PC-3 (cell line): ENCODE results near the gene ADORA2A. TPM values are rescaled to one million over a fixed set of nuclear protein-coding genes. Genes with fewer than 3 reads are reported as not detected.

Experiments
- ATAC-seq: fragments of 200-7000 bp; cut with Tn5 transposase; 2 replicates; pipeline ENCODE4 v1.9.1; 2020; ENCODE audit warnings: mild to moderate bottlenecking, moderate library complexity
- BruUV-seq: library from RNA; stranded (reverse); fragments of 400-500 nt; replicated peaks from 2 replicates; lab custom pipeline; 2021; lab: Mats Ljungman, UMichigan
- CTCF ChIA-PET: fragments of 300-600 bp; sonication (Branson Sonifier 250); formaldehyde crosslinking; loops from one replicate; lab custom pipeline; 2022; ENCODE audit warnings: antibody characterized with exemption; lab: Charles Lee
- POLR2A ChIA-PET: fragments of 300-600 bp; sonication (Branson Sonifier 250); formaldehyde crosslinking; loops from one replicate; lab custom pipeline; 2022; ENCODE audit warnings: antibody characterized with exemption; ENCODE audit not compliant: unreplicated experiment; lab: Charles Lee
- DNase-seq: peaks from one replicate; pipeline ENCODE4 v3.0.0-alpha.2; 2015
- H2AFZ ChIP-seq: fragments of 300-600 bp; sonication (generic); 2 replicates; pipeline ENCODE4 v1.6.0; 2016; ENCODE audit warnings: antibody characterized with exemption, low read length
- H3F3A ChIP-seq: fragments of 300-600 bp; sonication (generic); one replicate; pipeline ENCODE4 v1.6.0; 2017; ENCODE audit warnings: antibody characterized with exemption, low read length, control low read depth, mild to moderate bottlenecking; ENCODE audit not compliant: unreplicated experiment
- H3K27ac ChIP-seq: fragments of 300-600 bp; sonication (generic); 2 replicates; pipeline ENCODE4 v1.5.1; 2016; ENCODE audit warnings: mild to moderate bottlenecking, low read length
- H3K27me3 ChIP-seq: fragments of 300-600 bp; sonication (generic); 2 replicates; pipeline ENCODE4 v1.6.1; 2016; ENCODE audit warnings: low read length, mixed read lengths
- H3K36me3 ChIP-seq: fragments of 300-600 bp; sonication (generic); 2 replicates; pipeline ENCODE4 v1.6.1; 2016; ENCODE audit warnings: low read depth, mixed run types, low read length, mixed read lengths
- H3K4me1 ChIP-seq: fragments of 300-600 bp; sonication (generic); 2 replicates; pipeline ENCODE4 v1.5.1; 2016; ENCODE audit warnings: low read length; ENCODE audit not compliant: insufficient read depth
- H3K4me2 ChIP-seq: fragments of 300-600 bp; sonication (generic); 2 replicates; pipeline ENCODE4 v1.6.0; 2016; ENCODE audit warnings: low read length
- H3K4me3 ChIP-seq: fragments of 300-600 bp; sonication (generic); 2 replicates; pipeline ENCODE4 v1.5.1; 2016; ENCODE audit warnings: mild to moderate bottlenecking, low read length, mixed read lengths
- H3K79me2 ChIP-seq: fragments of 300-600 bp; sonication (generic); 2 replicates; pipeline ENCODE4 v1.6.1; 2017; ENCODE audit warnings: low read length, mixed read lengths
- H3K9ac ChIP-seq: fragments of 300-600 bp; sonication (generic); 2 replicates; pipeline ENCODE4 v1.6.0; 2016; ENCODE audit warnings: mild to moderate bottlenecking, low read length
- H3K9me2 ChIP-seq: fragments of 300-600 bp; sonication (generic); replicated peaks from 2 replicates; pipeline ENCODE4 v1.6.1; 2016; ENCODE audit warnings: mixed run types, low read length, mixed read lengths
- H3K9me3 ChIP-seq: fragments of 300-600 bp; sonication (generic); 2 replicates; pipeline ENCODE4 v1.6.1; 2016; ENCODE audit warnings: low read length, mixed read lengths
- H4K20me1 ChIP-seq: fragments of 300-600 bp; sonication (generic); 2 replicates; pipeline ENCODE4 v1.6.1; 2016; ENCODE audit warnings: low read length, mixed read lengths
- EZH2 ChIP-seq: fragments of 300-600 bp; sonication (generic); IDR thresholded peaks from one replicate; pipeline ENCODE4 v1.6.1; 2017; ENCODE audit warnings: antibody characterized with exemption, mild to moderate bottlenecking, low read length; ENCODE audit not compliant: unreplicated experiment
- EZH2phosphoT487 ChIP-seq: fragments of 300-600 bp; sonication (generic); IDR thresholded peaks from 2 replicates; pipeline ENCODE4 v1.6.1; 2018; ENCODE audit warnings: mild to moderate bottlenecking, antibody characterized with exemption, low read length, borderline replicate concordance
- intact Hi-C: fragments of 100-400 bp; cut with micrococcal nuclease; formaldehyde crosslinking; loops from 2 replicates; pipeline ENCODE4 v1.9.0; 2023
- total RNA-seq: library from RNA; depleted of rRNA; stranded (reverse); fragments of >200 nt; gene quantifications from 2 replicates; pipeline ENCODE4 v1.2.3, GENCODE V29; 2014
- TF ChIP-seq, protein P1 (sequence below): fragments of 300-600 bp; sonication (generic); conservative IDR thresholded peaks from 2 replicates; pipeline ENCODE4 v1.5.1; 2017; ENCODE audit warnings: antibody characterized with exemption, low read depth, mild to moderate bottlenecking, low read length

Gene ADORA2A
- total RNA-seq, 1 experiment from 2014 or later, result 1.7 TPM

DNA sequence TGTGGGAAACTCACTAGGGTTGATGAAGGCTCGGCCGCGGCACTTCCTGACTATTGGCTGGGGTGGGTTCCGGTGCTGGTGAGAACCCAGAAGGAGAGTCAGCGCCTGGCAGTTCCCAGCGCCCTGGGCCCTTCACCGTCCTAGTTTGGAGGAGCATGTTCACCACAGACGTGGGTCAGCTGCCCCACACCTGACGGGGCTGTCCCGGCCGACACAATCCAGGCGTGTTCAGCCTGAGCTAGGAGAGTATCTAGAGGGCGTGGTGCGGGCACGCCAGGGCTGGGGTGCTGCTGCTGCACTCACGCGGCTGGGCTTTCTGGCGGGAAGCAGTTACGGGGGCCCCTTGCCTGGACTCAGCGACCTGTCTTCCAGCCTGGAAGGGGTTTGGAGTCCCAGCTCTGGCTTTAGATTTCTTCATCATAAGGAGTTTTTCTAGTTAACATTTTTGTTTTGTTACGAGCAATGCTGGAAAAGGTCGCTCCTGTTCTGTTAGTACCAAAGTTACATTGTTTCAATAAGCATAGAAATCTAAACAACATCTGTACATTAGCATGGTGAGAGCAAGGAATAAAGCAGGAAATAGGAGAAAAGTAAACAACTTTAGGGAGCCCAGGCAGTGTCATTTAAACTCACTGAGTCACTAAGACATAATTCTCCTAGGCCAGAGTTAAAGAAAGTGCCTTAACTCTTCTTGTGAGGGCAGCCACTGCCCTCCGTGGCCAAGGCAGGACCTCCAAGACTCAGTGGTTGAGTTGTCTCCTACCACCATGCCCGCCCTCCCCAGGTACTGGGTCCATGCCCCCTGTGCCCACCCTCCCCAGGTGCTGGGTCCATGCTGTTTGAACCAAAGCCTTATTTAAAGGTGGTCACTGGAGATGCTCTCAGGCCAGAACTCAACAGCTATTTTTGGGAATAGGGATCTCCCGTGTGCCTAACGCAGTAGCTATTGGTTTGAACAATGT is 12.1 kb upstream of the ADORA2A start:
- Histone ChIP-seq H3F3A (no peaks in the 10 kb centered on the region), H2AFZ (no peak overlapping the region), H3K9me2 (no peaks in the 10 kb centered on the region), H3K79me2 (no peaks in the 10 kb centered on the region), H3K4me3 (no peak overlapping the region), H3K27me3 (no peaks in the 10 kb centered on the region), H3K9me3 (no peaks in the 10 kb centered on the region), H3K4me1 (no peaks in the 10 kb centered on the region), H3K4me2 (no peak overlapping the region), H3K9ac (no peak overlapping the region), H3K27ac (no peak overlapping the region), H3K36me3 (no peaks in the 10 kb centered on the region), H4K20me1 (no peaks in the 10 kb centered on the region)
- ChIA-PET CTCF (no interaction called here), POLR2A (no interaction called here)
- BruUV-seq, result no TSS peak
- TF ChIP-seq, protein P1, sequence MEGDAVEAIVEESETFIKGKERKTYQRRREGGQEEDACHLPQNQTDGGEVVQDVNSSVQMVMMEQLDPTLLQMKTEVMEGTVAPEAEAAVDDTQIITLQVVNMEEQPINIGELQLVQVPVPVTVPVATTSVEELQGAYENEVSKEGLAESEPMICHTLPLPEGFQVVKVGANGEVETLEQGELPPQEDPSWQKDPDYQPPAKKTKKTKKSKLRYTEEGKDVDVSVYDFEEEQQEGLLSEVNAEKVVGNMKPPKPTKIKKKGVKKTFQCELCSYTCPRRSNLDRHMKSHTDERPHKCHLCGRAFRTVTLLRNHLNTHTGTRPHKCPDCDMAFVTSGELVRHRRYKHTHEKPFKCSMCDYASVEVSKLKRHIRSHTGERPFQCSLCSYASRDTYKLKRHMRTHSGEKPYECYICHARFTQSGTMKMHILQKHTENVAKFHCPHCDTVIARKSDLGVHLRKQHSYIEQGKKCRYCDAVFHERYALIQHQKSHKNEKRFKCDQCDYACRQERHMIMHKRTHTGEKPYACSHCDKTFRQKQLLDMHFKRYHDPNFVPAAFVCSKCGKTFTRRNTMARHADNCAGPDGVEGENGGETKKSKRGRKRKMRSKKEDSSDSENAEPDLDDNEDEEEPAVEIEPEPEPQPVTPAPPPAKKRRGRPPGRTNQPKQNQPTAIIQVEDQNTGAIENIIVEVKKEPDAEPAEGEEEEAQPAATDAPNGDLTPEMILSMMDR, result no peak
- no peak for TF ChIP-seq EZH2
- no peak for TF ChIP-seq EZH2phosphoT487
- no peak for ATAC-seq
- no peak for DNase-seq
- intact Hi-C loops, result no loop called here

DNA sequence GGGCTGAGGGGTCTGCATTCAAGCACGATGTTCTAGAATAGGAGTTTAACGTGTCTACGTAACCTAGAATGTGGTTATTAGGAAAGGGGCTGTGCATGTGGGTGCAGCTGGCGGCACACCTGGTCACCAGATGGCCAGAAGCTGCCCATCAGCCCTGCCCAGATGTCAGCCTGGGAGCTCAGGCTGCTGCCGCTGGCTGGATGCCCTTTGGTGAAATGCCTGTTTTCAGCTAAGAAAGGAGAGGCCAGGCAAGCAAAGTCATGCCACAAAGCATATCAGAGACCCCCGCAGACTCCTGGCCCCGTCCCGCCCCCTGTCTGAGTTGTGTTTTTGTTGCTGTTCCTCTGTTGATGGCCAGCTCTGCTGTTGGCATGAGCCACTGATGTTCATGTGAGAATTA is 11.3 kb upstream of the ADORA2A start:
- intact Hi-C loops, result no loop called here
- ATAC-seq, result no peak
- POLR2A ChIA-PET, result no interaction called here

More for the DNA sequence above, 11.3 kb upstream of the ADORA2A start:
- CTCF ChIA-PET, result no interaction called here
- Histone ChIP-seq H3K27me3 (no peaks in the 10 kb centered on the region), H4K20me1 (no peaks in the 10 kb centered on the region), H3K4me1 (no peaks in the 10 kb centered on the region), H3K9me2 (no peaks in the 10 kb centered on the region), H3K27ac (no peak overlapping the region), H3K79me2 (no peaks in the 10 kb centered on the region), H3K4me2 (no peak overlapping the region), H3K36me3 (no peaks in the 10 kb centered on the region), H2AFZ (no peak overlapping the region), H3F3A (no peaks in the 10 kb centered on the region), H3K9ac (no peak overlapping the region), H3K4me3 (no peak overlapping the region), H3K9me3 (no peaks in the 10 kb centered on the region)
- TF ChIP-seq EZH2phosphoT487 (no peak), EZH2 (no peak)
- TF ChIP-seq, protein P1, result no peak
- DNase-seq, result no peak
- BruUV-seq, result no TSS peak
